ENCODE measurements around the gene RSPH1. TPM values are rescaled to one million over a fixed set of nuclear protein-coding genes. Genes with fewer than 3 reads are reported as not detected.

RSPH1 gene
- polyA plus RNA-seq, 1 of the 3 experiments (the other 2 are of a cell fraction) = 0.97 TPM

- TF ChIP-seq TCF12 (IDR thresholded peaks at IDR 0.05) (no peak), RCOR1 (IDR thresholded peaks at IDR 0.05; ENCODE audit: low read length) (no peak), JUND (IDR thresholded peaks at IDR 0.05) (no peak)
Observed at GRCh38 chr21:42541618-42542017, 45.6 kb upstream of the RSPH1 start (continued).

- TF ChIP-seq RFX5 (IDR thresholded peaks at IDR 0.05; ENCODE audit: low read length) (no peak), ZBTB33 (IDR thresholded peaks at IDR 0.05; ENCODE audit: borderline replicate concordance, low read depth) (no peak), SIN3A (IDR thresholded peaks at IDR 0.05; ENCODE audit: borderline replicate concordance, low read depth, low read length) (no peak), NFIC (IDR thresholded peaks at IDR 0.05; ENCODE audit: borderline replicate concordance) (no peak), CTCF (IDR thresholded peaks at IDR 0.05) (no peak), FOXJ3 (CRISPR knock-in tag; IDR thresholded peaks at IDR 0.05) (no peak), MAX (IDR thresholded peaks at IDR 0.05; ENCODE audit: low read depth) (no peak), PBX3 (IDR thresholded peaks at IDR 0.05) (no peak), JUND (IDR thresholded peaks at IDR 0.05) (no peak), NRF1 (IDR thresholded peaks at IDR 0.05; ENCODE audit: low read depth, low read length) (no peak), IRF3 (IDR thresholded peaks at IDR 0.05; ENCODE audit: low read depth, low read length) (no peak), MEF2A (IDR thresholded peaks at IDR 0.05; ENCODE audit: borderline replicate concordance, low read depth) (no peak)
- CTCF ChIA-PET = no interaction called here
- H3K27ac ChIP-seq (ENCODE audit: low read depth in 2 of 2, low read length in 1 of 2) = no peak overlapping the region
- H2AFZ ChIP-seq (ENCODE audit: low read depth) = no peak overlapping the region
- no peaks in the 10 kb centered on the region for H3K36me3 ChIP-seq (replicated peaks in 1 of 2; ENCODE audit: control insufficient read depth in 1 of 2, insufficient read depth in 2 of 2, low read length in 1 of 2)
- no peak for DNase-seq
- no peak overlapping the region for H3K4me3 ChIP-seq (ENCODE audit: low read depth in 2 of 2, low read length in 1 of 2)
- no peak overlapping the region for H3K4me2 ChIP-seq
- POLR2A ChIA-PET = no interaction called here
- no peak overlapping the region for H3K9ac ChIP-seq
- H4K20me1 ChIP-seq (ENCODE audit: insufficient read depth) = no peaks in the 10 kb centered on the region
- 89% methylated on average over 3 of the region's 12 CpGs for WGBS (ENCODE audit: low lambda C conversion rate)
- no peaks in the 10 kb centered on the region for H3K27me3 ChIP-seq (ENCODE audit: insufficient read depth)
- no peaks in the 10 kb centered on the region for H3K79me2 ChIP-seq (ENCODE audit: insufficient read depth)
- peaks cover 0 to 22% of the 10 kb centered on the region in 2 experiments; a peak in 1 of 4 replicates for H3K4me1 ChIP-seq (ENCODE audit: control insufficient read depth in 1 of 2, insufficient read depth in 2 of 2, low read depth in 1 of 2, low read length in 1 of 2)
- H3K9me2 ChIP-seq = no peaks in the 10 kb centered on the region
- no peaks in the 10 kb centered on the region for H3K9me3 ChIP-seq
- H3F3A ChIP-seq (replicated peaks; ENCODE audit: insufficient read depth) = no peaks in the 10 kb centered on the region
Observed at GRCh38 chr21:42541174-42541573, 45.1 kb upstream of the RSPH1 start.
